H9 (cell line): ENCODE measurements around the gene SNX15. TPM values are rescaled to one million over a fixed set of nuclear protein-coding genes. Genes with fewer than 3 reads are reported as not detected.

Source experiments
- DNase-seq: peaks from one replicate; pipeline ENCODE4 v3.0.0-alpha.2; 2017
- H2AFZ ChIP-seq: one replicate; pipeline ENCODE4 v1.6.1; 2013; ENCODE audit warnings: mild to moderate bottlenecking, low read length, control low read depth, moderate library complexity
- H2AK5ac ChIP-seq: 2 replicates; pipeline ENCODE4 v1.6.1; 2013; ENCODE audit warnings: low read length, control low read depth, mixed read lengths; ENCODE audit not compliant: insufficient read length
- H2BK120ac ChIP-seq: one replicate; pipeline ENCODE4 v1.6.1; 2013; ENCODE audit warnings: low read depth, mild to moderate bottlenecking, low read length, control low read depth, inconsistent platforms; ENCODE audit not compliant: poor library complexity, severe bottlenecking
- H2BK12ac ChIP-seq: 2 replicates; pipeline ENCODE4 v1.6.1; 2013; ENCODE audit warnings: low read length, control low read depth, mixed read lengths, low read depth; ENCODE audit not compliant: insufficient read length
- H2BK15ac ChIP-seq: 2 replicates; pipeline ENCODE4 v1.6.1; 2013; ENCODE audit warnings: low read depth, low read length, control low read depth
- H2BK20ac ChIP-seq: one replicate; pipeline ENCODE4 v1.6.1; 2013; ENCODE audit warnings: low read depth, mild to moderate bottlenecking, low read length, control low read depth, inconsistent platforms; ENCODE audit not compliant: poor library complexity, severe bottlenecking
- H2BK5ac ChIP-seq: 2 replicates; pipeline ENCODE4 v1.6.1; 2013; ENCODE audit warnings: low read length, control low read depth, mixed read lengths; ENCODE audit not compliant: insufficient read length
- H3K14ac ChIP-seq: 2 replicates; pipeline ENCODE4 v1.6.1; 2013; ENCODE audit warnings: low read length, control low read depth; ENCODE audit not compliant: insufficient read depth
- H3K18ac ChIP-seq: 2 replicates; pipeline ENCODE4 v1.6.1; 2013; ENCODE audit warnings: low read depth, mild to moderate bottlenecking, mixed read lengths, low read length, control low read depth; ENCODE audit not compliant: insufficient read length
- H3K23ac ChIP-seq: 2 replicates; pipeline ENCODE4 v1.6.1; 2013; ENCODE audit warnings: low read length, control low read depth, mixed read lengths, low read depth; ENCODE audit not compliant: insufficient read length
- H3K23me2 ChIP-seq: 2 replicates; pipeline ENCODE4 v1.6.1; 2013; ENCODE audit warnings: low read depth, mild to moderate bottlenecking, mixed read lengths, low read length, control low read depth; ENCODE audit not compliant: insufficient read length, poor library complexity, severe bottlenecking
- H3K27ac ChIP-seq: 2 replicates; pipeline ENCODE4 v1.5.1; 2013; ENCODE audit warnings: low read length, control low read depth, mixed read lengths, low read depth; ENCODE audit not compliant: insufficient read length
- H3K27me3 ChIP-seq: 2 replicates; pipeline ENCODE4 v1.6.1; 2013; ENCODE audit warnings: low read length, control low read depth, inconsistent platforms; ENCODE audit not compliant: insufficient read depth
- H3K4ac ChIP-seq: 2 replicates; pipeline ENCODE4 v1.6.1; 2013; ENCODE audit warnings: low read depth, mild to moderate bottlenecking, control low read depth, inconsistent platforms, low read length, moderate library complexity
- H3K4me1 ChIP-seq: 2 replicates; pipeline ENCODE4 v1.6.1; 2013; ENCODE audit warnings: low read length, control low read depth, inconsistent platforms; ENCODE audit not compliant: insufficient read depth
- H3K4me2 ChIP-seq: 2 replicates; pipeline ENCODE4 v1.6.1; 2013; ENCODE audit warnings: low read length, control low read depth, mixed read lengths; ENCODE audit not compliant: insufficient read length, insufficient read depth
- H3K56ac ChIP-seq: 2 replicates; pipeline ENCODE4 v1.6.1; 2013; ENCODE audit warnings: low read depth, mild to moderate bottlenecking, mixed read lengths, low read length, control low read depth; ENCODE audit not compliant: insufficient read length
- H3K79me1 ChIP-seq: 2 replicates; pipeline ENCODE4 v1.6.1; 2013; ENCODE audit warnings: low read depth, mild to moderate bottlenecking, moderate library complexity, low read length, control low read depth, inconsistent platforms; ENCODE audit not compliant: insufficient read depth, poor library complexity, severe bottlenecking
- H3K79me2 ChIP-seq: 2 replicates; pipeline ENCODE4 v1.6.1; 2013; ENCODE audit warnings: low read length, control low read depth, inconsistent platforms; ENCODE audit not compliant: insufficient read depth
- H3K9ac ChIP-seq: 2 replicates; pipeline ENCODE4 v1.6.1; 2013; ENCODE audit warnings: low read length, control low read depth, mixed read lengths; ENCODE audit not compliant: insufficient read length; ENCODE audit errors: extremely low read depth
- H3K9me3 ChIP-seq: one replicate; pipeline ENCODE4 v1.6.1; 2013; ENCODE audit warnings: low read depth, low read length, inconsistent platforms; ENCODE audit not compliant: control insufficient read depth
- H3T11ph ChIP-seq: one replicate; pipeline ENCODE4 v1.6.1; 2013; ENCODE audit warnings: mild to moderate bottlenecking, low read length, control low read depth, inconsistent platforms
- H4K20me1 ChIP-seq: one replicate; pipeline ENCODE4 v1.6.1; 2013; ENCODE audit not compliant: control insufficient read depth, insufficient read length, insufficient read depth
- H4K5ac ChIP-seq: 2 replicates; pipeline ENCODE4 v1.6.1; 2013; ENCODE audit warnings: low read depth, mild to moderate bottlenecking, mixed read lengths, low read length, control low read depth; ENCODE audit not compliant: insufficient read length
- H4K8ac ChIP-seq: replicated peaks from 2 replicates; pipeline ENCODE4 v1.6.1; 2013; ENCODE audit warnings: low read length, control low read depth, mixed read lengths, low read depth; ENCODE audit not compliant: insufficient read length
- H4K91ac ChIP-seq: 2 replicates; pipeline ENCODE4 v1.6.1; 2013; ENCODE audit warnings: low read depth, mild to moderate bottlenecking, moderate library complexity, mixed read lengths, low read length, control low read depth; ENCODE audit not compliant: insufficient read length
- H3K27ac Mint-ChIP-seq, 3 experiments: 2 replicates in 2 of 3; 3 replicates in 1 of 3; pipeline ENCODE4 v1.8.0; 2020 to 2021; ENCODE audit warnings: mixed read lengths in 3 of 3, mild to moderate bottlenecking in 1 of 3, moderate library complexity in 1 of 3
- H3K27me3 Mint-ChIP-seq: 2 replicates; pipeline ENCODE4 v1.8.0; 2021; ENCODE audit warnings: low read depth, mild to moderate bottlenecking, moderate library complexity, mixed read lengths
- H3K36me3 Mint-ChIP-seq, 3 experiments: 2 replicates in 2 of 3; 3 replicates in 1 of 3; pipeline ENCODE4 v1.8.0; 2020 to 2021; ENCODE audit warnings: low read depth in 3 of 3, mixed read lengths in 3 of 3; ENCODE audit not compliant: insufficient read depth in 1 of 3
- H3K4me1 Mint-ChIP-seq, 2 experiments: 2 replicates each; pipeline ENCODE4 v1.8.0; 2020; ENCODE audit warnings: mixed read lengths in 2 of 2
- H3K4me3 Mint-ChIP-seq, 2 experiments: 2 replicates in 1 of 2; 3 replicates in 1 of 2; pipeline ENCODE4 v1.8.0; 2020 to 2021; ENCODE audit warnings: mild to moderate bottlenecking in 2 of 2, mixed read lengths in 2 of 2, moderate library complexity in 1 of 2
- H3K9me3 Mint-ChIP-seq, 2 experiments: 2 replicates in 1 of 2; 3 replicates in 1 of 2; pipeline ENCODE4 v1.8.0; 2020; ENCODE audit warnings: mild to moderate bottlenecking in 2 of 2, mixed read lengths in 2 of 2, moderate library complexity in 1 of 2
- CTCF ChIP-seq: fragments of 200-600 bp; sonication (generic); conservative IDR thresholded peaks from 3 replicates; pipeline ENCODE4 v1.8.0; 2021; ENCODE audit warnings: antibody characterized with exemption, mild to moderate bottlenecking
- WGBS: extraction: QIAGEN DNeasy Blood & Tissue Kit; methylation state at CpG from one replicate; pipeline ENCODE4 v1.1.7; 2013; ENCODE audit warnings: missing lambda C conversion rate, low lambda C conversion rate, mixed read lengths; ENCODE audit not compliant: insufficient read length; ENCODE audit errors: extremely low coverage; 5-methylcytosine and 5-hydroxymethylcytosine counted together
- total RNA-seq: library from RNA; stranded (reverse); gene quantifications from 2 replicates; pipeline ENCODE4 v1.2.1, GENCODE V29; 2021

SNX15 gene
- total RNA-seq, 1 experiment from 2014 or later, result 24.3 TPM

GRCh38 chr11:65059523-65059922 is 32.3 kb downstream of the SNX15 start:
- Histone ChIP-seq H3K23ac (no peak overlapping the region), H3K18ac (no peak overlapping the region), H3K27me3 (no peaks in the 10 kb centered on the region), H2BK20ac (no peak overlapping the region), H3K56ac (no peak overlapping the region), H2BK15ac (no peak overlapping the region), H4K8ac (no peak overlapping the region), H3K4ac (no peak overlapping the region), H3K14ac (no peak overlapping the region), H3K4me2 (no peak overlapping the region), H3K4me1 (no peaks in the 10 kb centered on the region), H2BK5ac (no peak overlapping the region), H3K79me1 (no peaks in the 10 kb centered on the region), H4K91ac (no peak overlapping the region), H2BK12ac (no peak overlapping the region), H3K9me3 (no peaks in the 10 kb centered on the region), H2AFZ (no peak overlapping the region), H3K23me2 (no peaks in the 10 kb centered on the region), H3K9ac (no peak overlapping the region), H3K27ac (no peak overlapping the region), H2AK5ac (no peak overlapping the region), H2BK120ac (no peak overlapping the region), H4K20me1 (no peaks in the 10 kb centered on the region), H3K79me2 (no peaks in the 10 kb centered on the region), H4K5ac (no peak overlapping the region), H3T11ph (no peak overlapping the region)
- no CpG with 5 or more reads among the region's 3 CpGs for WGBS
- TF ChIP-seq CTCF, result no peak
- no peak for DNase-seq
- Mint-ChIP-seq H3K27me3 (peaks cover 8% of the 10 kb centered on the region), H3K27ac (peak overlapping the region in 1 of 3 experiments; percentile 44; a peak in 1 of 7 replicates), H3K9me3 (no peaks in the 10 kb centered on the region), H3K4me3 (no peak overlapping the region), H3K4me1 (peaks cover 4% of the 10 kb centered on the region in 2 experiments), H3K36me3 (no peaks in the 10 kb centered on the region)
